ENCODE measurements around the gene SLC35F1. TPM values are rescaled to one million over a fixed set of nuclear protein-coding genes. Genes with fewer than 3 reads are reported as not detected.

The SLC35F1 gene
- total and polyA plus RNA-seq, 2 experiments from 2014 or later, result 18.5 to 25.5 TPM

GRCh38 chr6:118123503-118124037, 216.5 kb downstream of the SLC35F1 start:
- no peak overlapping the region for H3K4me3 ChIP-seq
- peaks cover 7% of the 10 kb centered on the region for H3K4me1 ChIP-seq (ENCODE audit: low read depth)
- H3K27me3 ChIP-seq, result no peaks in the 10 kb centered on the region
- TF ChIP-seq CTCF (IDR thresholded peaks at IDR 0.05; ENCODE audit: low read depth, low read length), result no peak
- no peak overlapping the region for H3K27ac ChIP-seq
- no peaks in the 10 kb centered on the region for H3K9me3 ChIP-seq (ENCODE audit: low read depth)
- DNase-seq (ENCODE audit: low read depth in 1 of 2, low spot score in 1 of 2), result no peak
- no peaks in the 10 kb centered on the region for H3K36me3 ChIP-seq

GRCh38 chr6:118124851-118125250, 217.8 kb downstream of the SLC35F1 start:
- no peaks in the 10 kb centered on the region for H3K27me3 ChIP-seq
- no peaks in the 10 kb centered on the region for H3K36me3 ChIP-seq
- no peak overlapping the region for H3K4me3 ChIP-seq
- DNase-seq (ENCODE audit: low read depth in 1 of 2, low spot score in 1 of 2), result no peak
- peaks cover 7% of the 10 kb centered on the region for H3K4me1 ChIP-seq (ENCODE audit: low read depth)
- no peaks in the 10 kb centered on the region for H3K9me3 ChIP-seq (ENCODE audit: low read depth)
- TF ChIP-seq CTCF (IDR thresholded peaks at IDR 0.05; ENCODE audit: low read depth, low read length), result no peak
- H3K27ac ChIP-seq, result no peak overlapping the region

GRCh38 chr6:118128755-118129154, 221.7 kb downstream of the SLC35F1 start:
- Histone ChIP-seq H3K4me1 (ENCODE audit: low read depth) (no peaks in the 10 kb centered on the region), H3K9me3 (ENCODE audit: low read depth) (no peaks in the 10 kb centered on the region), H3K36me3 (no peaks in the 10 kb centered on the region), H3K4me3 (no peak overlapping the region), H3K27ac (no peak overlapping the region), H3K27me3 (no peaks in the 10 kb centered on the region)
- no peak for TF ChIP-seq CTCF (IDR thresholded peaks at IDR 0.05; ENCODE audit: low read depth, low read length)
- DNase-seq (ENCODE audit: low read depth in 1 of 2, low spot score in 1 of 2), result no peak

GRCh38 chr6:118134206-118134605, 227.1 kb downstream of the SLC35F1 start:
- no peaks in the 10 kb centered on the region for H3K27me3 ChIP-seq
- no peak overlapping the region for H3K27ac ChIP-seq
- TF ChIP-seq CTCF (IDR thresholded peaks at IDR 0.05; ENCODE audit: low read depth, low read length), result no peak
- no peaks in the 10 kb centered on the region for H3K36me3 ChIP-seq
- H3K4me3 ChIP-seq, result no peak overlapping the region
- DNase-seq (ENCODE audit: low read depth in 1 of 2, low spot score in 1 of 2), result no peak
- no peaks in the 10 kb centered on the region for H3K4me1 ChIP-seq (ENCODE audit: low read depth)
- H3K9me3 ChIP-seq (ENCODE audit: low read depth), result no peaks in the 10 kb centered on the region

GRCh38 chr6:118134736-118135135, 227.7 kb downstream of the SLC35F1 start:
- no peak for DNase-seq (ENCODE audit: low read depth in 1 of 2, low spot score in 1 of 2)
- no peaks in the 10 kb centered on the region for H3K36me3 ChIP-seq
- H3K4me1 ChIP-seq (ENCODE audit: low read depth), result no peaks in the 10 kb centered on the region
- no peak for TF ChIP-seq CTCF (IDR thresholded peaks at IDR 0.05; ENCODE audit: low read depth, low read length)
- no peaks in the 10 kb centered on the region for H3K9me3 ChIP-seq (ENCODE audit: low read depth)
- H3K27ac ChIP-seq, result no peak overlapping the region
- no peaks in the 10 kb centered on the region for H3K27me3 ChIP-seq
- no peak overlapping the region for H3K4me3 ChIP-seq

- no peaks in the 10 kb centered on the region for H3K36me3 ChIP-seq
- H3K4me1 ChIP-seq (ENCODE audit: low read depth), result no peaks in the 10 kb centered on the region
- H3K27ac ChIP-seq, result no peak overlapping the region
These were observed 228.3 kb downstream of the SLC35F1 start for GRCh38 chr6:118135371-118135770.

More at GRCh38 chr6:118135371-118135770, 228.3 kb downstream of the SLC35F1 start:
- Histone ChIP-seq H3K9me3 (ENCODE audit: low read depth) (no peaks in the 10 kb centered on the region), H3K27me3 (no peaks in the 10 kb centered on the region), H3K4me3 (no peak overlapping the region)
- no peak for DNase-seq (ENCODE audit: low read depth in 1 of 2, low spot score in 1 of 2)
- no peak for TF ChIP-seq CTCF (IDR thresholded peaks at IDR 0.05; ENCODE audit: low read depth, low read length)

Data from cardiac muscle cell (in vitro differentiated cells and primary cell).